Measurements from ENCODE around the gene RABGAP1.

Gene RABGAP1

GRCh38 chr9:123109540-123110279 lies 168.9 kb downstream of the RABGAP1 start:
- no peak for TF ChIP-seq CTCF (IDR thresholded peaks at IDR 0.05; ENCODE audit: extremely low read depth, missing control alignments)

GRCh38 chr9:123111427-123112014 lies 170.7 kb downstream of the RABGAP1 start:
- DNase-seq (ENCODE audit: low spot score): no peak
- TF ChIP-seq CTCF (IDR thresholded peaks at IDR 0.05; ENCODE audit: extremely low read depth, missing control alignments): no peak

More at GRCh38 chr9:123109540-123110279, 168.9 kb downstream of the RABGAP1 start:
- no peak for DNase-seq (ENCODE audit: low spot score)

- DNase-seq (ENCODE audit: low spot score): no peak
- TF ChIP-seq CTCF (IDR thresholded peaks at IDR 0.05; ENCODE audit: extremely low read depth, missing control alignments): no peak
Measured at GRCh38 chr9:123112015-123112975, 171.5 kb downstream of the RABGAP1 start.

- DNase-seq (ENCODE audit: low spot score): no peak
- TF ChIP-seq CTCF (IDR thresholded peaks at IDR 0.05; ENCODE audit: extremely low read depth, missing control alignments): no peak
Measured at GRCh38 chr9:123113185-123113584, 172.4 kb downstream of the RABGAP1 start.

GRCh38 chr9:123115146-123115913 lies 174.5 kb downstream of the RABGAP1 start:
- no peak for DNase-seq (ENCODE audit: low spot score)
- no peak for TF ChIP-seq CTCF (IDR thresholded peaks at IDR 0.05; ENCODE audit: extremely low read depth, missing control alignments)

- TF ChIP-seq CTCF (IDR thresholded peaks at IDR 0.05; ENCODE audit: extremely low read depth, missing control alignments): no peak
- no peak for DNase-seq (ENCODE audit: low spot score)
Measured at GRCh38 chr9:123116036-123116435, 175.2 kb downstream of the RABGAP1 start.
